ENCODE results near the gene VOPP1.
"Not testable (repeated sequence)": the region's sequence is repeated elsewhere in the genome, so short reads cannot be mapped to it uniquely, and the experiment has no call there.

Gene VOPP1

DNA sequence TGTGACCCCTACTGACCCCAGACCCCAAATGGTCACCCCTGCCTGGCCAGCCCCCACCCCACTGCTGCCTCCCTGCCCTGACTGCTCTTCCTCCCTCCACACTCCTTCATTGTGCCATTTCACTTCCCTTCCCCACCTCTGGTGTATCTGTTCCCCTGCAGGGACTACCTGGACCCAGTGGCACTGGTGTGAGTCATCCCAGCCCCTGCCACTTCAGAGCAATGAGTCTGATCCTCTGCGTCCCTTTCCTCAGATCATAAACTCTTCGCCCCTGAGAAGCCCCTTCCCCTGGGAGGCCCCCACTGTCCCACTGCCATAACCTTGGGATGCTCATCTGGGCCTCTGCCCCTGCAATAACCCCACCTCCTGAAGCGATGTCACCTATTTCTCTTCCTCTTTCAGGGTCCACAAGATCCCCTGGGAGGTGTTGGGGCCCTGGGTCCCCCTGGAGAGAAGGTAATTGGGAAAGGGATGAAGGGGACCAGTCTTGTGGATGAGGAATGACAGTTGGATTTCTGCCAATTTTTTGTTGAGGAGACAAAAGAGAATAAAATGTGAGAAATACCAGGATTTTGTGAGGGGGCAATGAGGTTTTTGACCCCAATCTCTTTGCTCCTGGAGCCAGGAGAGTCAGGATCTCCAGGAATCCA is 19.1 kb upstream of the VOPP1 start:
- no peak for TF ChIP-seq POLR2A (IDR thresholded peaks at IDR 0.05; ENCODE audit: low read depth, low read length)
- no peak for DNase-seq (ENCODE audit: insufficient read length, low spot score)
- no peak for FAIRE-seq

DNA sequence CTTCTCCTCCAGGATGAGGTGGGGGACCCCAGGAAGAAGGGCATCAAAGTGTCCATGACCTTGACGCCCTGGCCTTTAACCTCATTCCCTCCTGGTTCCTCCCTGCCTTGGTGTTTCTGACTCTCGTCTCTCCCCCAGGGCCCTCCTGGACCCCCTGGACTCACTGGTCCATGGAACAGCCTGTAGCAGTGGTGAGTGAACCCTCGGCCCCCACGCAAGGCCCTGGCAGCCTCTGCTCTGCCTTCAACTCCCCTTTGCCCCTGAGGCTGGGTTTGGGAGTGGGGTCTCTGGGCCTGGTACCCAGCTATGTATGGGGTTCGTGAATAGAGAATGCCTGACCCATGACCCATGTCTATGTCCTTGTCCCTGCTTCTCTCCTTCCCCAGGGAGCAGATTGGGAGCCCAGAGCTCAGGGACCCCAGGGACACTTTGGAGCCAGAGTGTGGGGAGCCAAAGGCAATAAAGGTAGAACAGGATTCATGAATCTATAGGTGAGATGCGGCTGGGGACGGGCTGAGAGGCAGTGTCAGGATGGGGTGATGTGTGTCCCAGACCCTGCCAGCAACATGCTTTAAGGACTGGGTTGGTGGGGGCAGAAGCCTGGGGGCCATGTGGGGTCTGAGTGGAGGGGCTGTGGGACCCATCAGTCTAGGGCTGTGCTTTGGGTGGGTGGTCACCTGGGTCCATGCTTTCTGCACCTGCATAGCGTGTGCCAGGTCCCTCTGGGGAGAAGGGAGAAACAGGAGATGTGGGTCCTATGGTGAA is 18.4 kb upstream of the VOPP1 start:
- no peak for DNase-seq (ENCODE audit: insufficient read length, low spot score)
- no peak for FAIRE-seq

DNA sequence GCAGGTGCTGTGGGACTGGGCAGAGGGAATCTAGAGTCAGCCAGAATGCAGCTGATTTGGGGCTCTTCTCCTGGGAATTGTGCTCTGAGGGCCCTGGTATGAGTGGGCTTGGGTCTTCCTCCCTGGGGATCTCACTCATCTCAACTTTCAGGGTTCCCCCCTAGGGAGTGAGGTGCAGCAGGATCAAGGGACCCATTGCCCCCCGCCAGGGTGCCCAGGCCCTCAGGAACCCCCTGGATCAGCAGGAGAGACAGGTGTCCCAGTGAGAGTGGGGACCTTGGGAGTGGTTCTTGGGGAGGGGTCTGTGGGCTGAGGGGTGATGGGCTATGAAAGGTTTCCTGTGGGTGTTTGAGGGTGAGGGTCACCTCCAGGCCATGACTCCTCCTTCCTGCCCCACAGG is 17.6 kb upstream of the VOPP1 start:
- FAIRE-seq (no peak), DNase-seq (ENCODE audit: insufficient read length, low spot score) (no peak)
- no peak for TF ChIP-seq POLR2A (IDR thresholded peaks at IDR 0.05; ENCODE audit: low read depth, low read length)

More for the DNA sequence above, 18.4 kb upstream of the VOPP1 start:
- no peak for TF ChIP-seq POLR2A (IDR thresholded peaks at IDR 0.05; ENCODE audit: low read depth, low read length)

DNA sequence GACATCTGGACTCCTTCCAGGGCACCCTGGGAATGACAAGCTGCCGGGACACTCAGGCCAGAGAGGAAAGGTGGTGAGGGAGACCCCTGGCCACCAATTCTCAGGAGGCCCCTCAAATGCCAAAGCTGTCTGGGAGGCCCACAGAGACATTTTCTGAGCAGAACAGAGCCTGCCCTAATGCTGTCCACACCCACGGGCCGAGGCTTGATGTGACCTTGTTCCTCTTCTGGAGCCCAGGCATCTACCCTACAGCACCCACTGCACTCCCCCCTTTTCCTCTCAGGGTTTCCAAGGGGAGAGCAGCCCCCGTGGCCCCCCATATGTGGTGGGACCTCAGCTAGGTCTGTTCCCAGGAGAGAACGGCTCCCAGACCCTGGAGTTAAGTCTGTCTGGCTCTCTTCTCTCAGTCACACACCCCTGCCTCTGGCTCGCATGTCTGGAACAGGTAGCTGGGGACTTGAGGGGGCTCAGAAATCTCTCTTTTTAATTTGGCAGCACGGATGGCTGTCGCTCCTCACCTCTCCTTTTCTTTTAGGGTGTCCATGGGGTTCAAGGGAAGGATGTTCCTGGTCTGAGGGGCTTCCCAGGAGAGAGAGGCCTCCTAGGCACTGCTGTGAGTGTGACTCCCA is 16.8 kb upstream of the VOPP1 start:
- DNase-seq (ENCODE audit: insufficient read length, low spot score) (no peak), FAIRE-seq (no peak)
- TF ChIP-seq POLR2A (IDR thresholded peaks at IDR 0.05; ENCODE audit: low read depth, low read length): no peak

DNA sequence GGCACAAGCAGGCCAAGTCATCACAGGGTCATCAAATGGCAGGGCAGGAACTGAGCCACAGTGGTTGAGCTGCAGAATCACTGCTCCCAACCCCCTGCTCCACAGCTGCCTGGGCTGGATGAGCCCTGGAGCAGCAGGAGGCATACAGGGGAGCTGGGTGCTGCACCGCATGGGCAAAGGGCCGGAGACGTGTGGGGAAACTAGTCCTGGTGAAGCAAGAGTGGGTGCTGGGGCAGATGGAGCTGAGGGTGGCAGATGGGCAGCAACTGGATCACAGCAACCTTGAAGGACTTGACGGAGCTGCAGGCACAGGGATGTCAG is 16.0 kb upstream of the VOPP1 start:
- FAIRE-seq (no peak), DNase-seq (ENCODE audit: insufficient read length, low spot score) (no peak)
- TF ChIP-seq POLR2A (IDR thresholded peaks at IDR 0.05; ENCODE audit: low read depth, low read length): no peak

DNA sequence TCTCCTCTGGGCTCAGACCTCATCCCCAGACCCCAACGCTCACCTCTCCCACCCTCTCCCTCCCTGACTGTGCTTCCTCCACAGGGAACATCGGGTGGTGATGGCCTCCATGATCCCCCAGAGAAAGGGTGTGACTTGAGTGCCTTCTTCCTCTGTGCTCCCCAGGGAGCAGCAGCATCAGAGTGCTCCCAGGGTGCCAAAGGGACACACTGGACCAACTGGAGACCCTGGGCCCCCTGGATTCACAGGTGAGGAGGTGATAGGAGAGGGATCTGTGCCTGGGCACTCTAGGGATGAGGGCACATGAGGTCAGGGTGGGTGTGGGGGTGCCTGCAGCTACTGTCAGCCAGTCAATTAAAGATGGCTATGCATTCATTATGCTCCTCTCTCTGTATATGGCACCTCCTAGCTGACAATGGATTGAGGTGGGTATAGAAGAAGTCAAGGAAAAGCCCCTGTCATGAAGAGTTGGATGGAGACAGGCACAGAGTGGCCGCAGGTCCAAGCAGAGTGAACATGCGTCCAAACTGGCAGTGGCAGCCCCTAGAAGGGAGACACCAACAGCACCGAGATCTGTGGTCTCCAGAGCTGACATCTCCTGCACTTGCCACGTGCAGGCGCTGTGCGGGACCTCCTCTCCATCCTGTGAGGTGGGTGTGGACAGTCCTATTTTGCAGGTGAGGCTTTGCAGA is 15.5 kb upstream of the VOPP1 start:
- no peak for TF ChIP-seq POLR2A (IDR thresholded peaks at IDR 0.05; ENCODE audit: low read depth, low read length)
- DNase-seq (ENCODE audit: insufficient read length, low spot score): no peak
- no peak for FAIRE-seq

DNA sequence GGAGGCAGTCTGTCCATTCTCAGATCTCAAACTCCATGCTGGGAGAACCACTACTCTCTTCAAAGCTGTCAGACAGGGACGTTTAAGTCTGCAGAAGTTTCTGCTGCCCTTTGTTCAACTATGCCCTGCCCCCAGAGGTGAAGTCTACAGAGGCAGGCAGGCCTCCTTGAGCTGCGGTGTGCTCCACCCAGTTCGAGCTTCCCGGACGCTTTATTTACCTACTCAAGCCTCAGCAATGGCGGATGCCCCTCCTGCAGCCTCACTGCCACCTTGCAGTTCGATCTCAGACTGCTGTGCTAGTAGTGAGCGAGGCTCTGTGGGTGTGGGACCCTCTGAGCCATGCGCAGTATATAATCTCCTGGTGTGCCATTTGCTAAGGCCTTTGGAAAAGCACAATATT is 10.4 kb upstream of the VOPP1 start:
- not testable (repeated sequence) for DNase-seq (ENCODE audit: insufficient read length, low spot score); FAIRE-seq

DNA sequence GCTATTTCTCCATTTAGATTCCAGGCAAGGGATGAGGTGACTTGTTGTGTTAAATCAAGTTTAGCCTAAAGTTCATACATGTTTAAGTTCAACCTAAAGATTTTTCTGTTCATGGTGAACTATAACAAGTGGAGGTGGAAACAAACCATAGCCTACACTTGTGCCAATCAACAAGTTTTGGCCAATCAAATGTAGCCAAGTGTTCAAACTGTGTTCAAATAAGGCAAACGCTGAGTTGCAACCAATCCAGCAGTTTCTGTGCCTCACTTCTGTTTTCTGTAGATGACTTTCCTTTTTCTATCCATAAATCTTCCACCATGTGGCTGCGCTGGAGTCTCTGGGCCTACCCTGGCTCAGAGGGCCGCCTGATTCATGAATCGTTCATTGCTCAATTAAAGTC is 4.5 kb upstream of the VOPP1 start:
- no peak for FAIRE-seq
- no peak for TF ChIP-seq POLR2A (IDR thresholded peaks at IDR 0.05; ENCODE audit: low read depth, low read length)
- no peak for DNase-seq (ENCODE audit: insufficient read length, low spot score)

DNA sequence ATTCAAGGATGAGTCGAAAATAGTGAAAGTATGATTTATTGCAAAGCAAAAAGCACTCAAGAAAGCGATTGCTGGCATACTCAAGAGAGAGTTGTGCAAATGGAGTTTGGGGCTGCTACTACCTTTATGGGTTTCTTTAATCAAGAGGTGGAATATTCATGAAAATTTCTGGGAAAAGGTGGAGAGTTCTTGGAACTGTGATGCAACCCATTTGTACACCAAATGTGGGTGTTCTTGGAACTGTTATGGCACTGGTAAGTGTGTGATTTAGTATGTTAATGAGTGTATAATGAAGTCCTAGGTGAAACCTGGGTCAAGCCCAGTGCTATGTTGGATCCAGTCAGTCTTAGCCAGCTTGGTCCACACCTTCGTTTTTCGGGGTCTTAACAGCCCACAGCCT is 3.4 kb upstream of the VOPP1 start:
- DNase-seq (ENCODE audit: insufficient read length, low spot score) (no peak), FAIRE-seq (no peak)
- no peak for TF ChIP-seq POLR2A (IDR thresholded peaks at IDR 0.05; ENCODE audit: low read depth, low read length)

DNA sequence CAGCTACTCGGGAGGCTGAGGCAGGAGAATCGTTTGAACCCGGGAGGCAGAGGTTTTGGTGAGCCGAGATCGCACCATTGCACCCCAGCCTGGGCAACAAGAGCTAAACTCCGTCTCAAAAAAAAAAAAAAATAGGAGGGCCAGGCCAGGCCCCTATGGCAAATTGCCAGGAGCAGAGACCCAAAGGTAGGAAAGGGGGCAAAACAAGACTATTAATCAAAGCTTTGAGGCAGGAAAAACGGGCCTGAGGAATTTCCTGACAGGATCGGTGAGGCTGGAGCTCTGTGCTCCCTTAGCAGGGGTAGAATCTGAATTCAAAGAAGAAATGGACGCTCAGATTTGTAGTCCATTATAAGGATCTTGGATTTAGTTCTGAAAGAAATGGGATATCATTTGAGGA is 2.8 kb upstream of the VOPP1 start:
- no peak for FAIRE-seq

DNA sequence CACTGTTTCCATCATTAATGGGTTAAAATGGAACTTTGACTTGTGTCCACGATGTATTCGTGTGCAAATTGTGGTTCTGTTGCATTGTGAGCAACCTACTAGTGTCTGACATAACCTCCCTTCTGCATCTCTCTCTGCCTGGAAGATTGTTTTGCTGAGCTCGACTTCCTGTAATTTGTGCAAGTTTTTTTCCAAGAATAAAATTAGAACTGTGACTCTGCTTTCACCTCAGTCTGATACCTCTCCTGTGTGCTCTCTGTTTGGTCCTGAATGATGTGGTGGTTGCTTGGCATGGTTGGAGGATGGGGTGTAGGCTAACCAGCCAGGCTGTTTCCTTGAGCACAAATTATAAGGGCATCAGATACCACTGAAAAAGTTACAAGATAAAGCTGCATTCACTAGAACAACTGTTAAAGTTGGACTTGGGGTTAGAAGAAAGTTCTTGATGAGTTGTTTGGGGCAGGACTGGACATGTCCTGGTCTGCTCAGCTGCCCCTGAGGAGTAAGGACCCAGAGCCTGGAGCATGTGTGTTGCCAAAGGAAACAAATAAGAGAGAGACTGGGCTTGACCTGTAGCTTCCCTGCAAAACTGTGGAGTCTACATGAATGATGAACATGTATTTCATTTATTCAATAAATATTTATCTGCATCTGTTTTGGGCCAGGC is 1.9 kb upstream of the VOPP1 start:
- DNase-seq (ENCODE audit: insufficient read length, low spot score) (no peak), FAIRE-seq (no peak)
- TF ChIP-seq POLR2A (IDR thresholded peaks at IDR 0.05; ENCODE audit: low read depth, low read length): no peak

More for the DNA sequence above, 2.8 kb upstream of the VOPP1 start:
- DNase-seq (ENCODE audit: insufficient read length, low spot score): no peak
- TF ChIP-seq POLR2A (IDR thresholded peaks at IDR 0.05; ENCODE audit: low read depth, low read length): no peak

DNA sequence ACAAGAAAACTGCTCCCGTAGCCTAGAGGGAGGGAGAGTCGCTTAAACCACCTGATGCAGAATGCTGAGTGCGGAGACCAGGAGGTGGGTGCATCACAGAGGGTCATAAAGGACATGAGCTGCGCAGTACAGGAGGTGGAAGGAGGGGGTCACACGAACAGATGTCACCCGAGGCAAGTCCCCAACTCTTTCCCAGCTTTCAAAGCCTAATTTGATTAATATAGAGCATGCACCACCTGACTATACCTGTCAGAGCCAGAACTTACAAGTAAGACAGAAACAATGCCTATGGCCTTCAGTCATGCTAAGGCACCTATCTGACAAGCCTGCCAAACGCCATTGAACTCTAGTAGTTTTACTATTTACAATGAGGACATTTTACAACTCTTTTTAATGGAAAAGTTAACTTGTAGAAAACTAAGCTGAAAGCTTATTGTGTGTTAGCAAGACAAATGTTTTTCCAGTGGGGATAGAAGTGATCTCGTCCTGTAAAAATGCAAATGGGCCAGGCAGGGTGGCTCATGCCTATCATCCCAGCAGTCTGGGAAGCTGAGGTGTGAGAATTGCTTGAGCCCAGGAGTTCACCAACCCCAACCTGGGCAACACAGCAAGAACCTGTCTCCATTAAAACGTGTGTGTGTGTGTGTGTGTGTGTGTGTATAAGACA is 1.1 kb upstream of the VOPP1 start:
- no peak for TF ChIP-seq POLR2A (IDR thresholded peaks at IDR 0.05; ENCODE audit: low read depth, low read length)
- no peak for DNase-seq (ENCODE audit: insufficient read length, low spot score)
- FAIRE-seq: no peak

Data from H54 (cell line).